HG03175 (cell line): Measurements from ENCODE around the gene SLC15A3.

Experiments
- ATAC-seq: cut with Tn5 transposase; IDR thresholded peaks from one replicate; pipeline ENCODE4 v1.9.1; 2021; ENCODE audit warnings: mild to moderate bottlenecking, moderate library complexity; ENCODE audit not compliant: unreplicated experiment

Gene SLC15A3

GRCh38 chr11:60951904-60952741 is at the start of gene SLC15A3:
TSS of gene SLC15A3 (minus strand) at chr11:60952176. CDS start at chr11:60951551, 625 bp downstream.
- ATAC-seq, result peak; percentile 83

DNA sequence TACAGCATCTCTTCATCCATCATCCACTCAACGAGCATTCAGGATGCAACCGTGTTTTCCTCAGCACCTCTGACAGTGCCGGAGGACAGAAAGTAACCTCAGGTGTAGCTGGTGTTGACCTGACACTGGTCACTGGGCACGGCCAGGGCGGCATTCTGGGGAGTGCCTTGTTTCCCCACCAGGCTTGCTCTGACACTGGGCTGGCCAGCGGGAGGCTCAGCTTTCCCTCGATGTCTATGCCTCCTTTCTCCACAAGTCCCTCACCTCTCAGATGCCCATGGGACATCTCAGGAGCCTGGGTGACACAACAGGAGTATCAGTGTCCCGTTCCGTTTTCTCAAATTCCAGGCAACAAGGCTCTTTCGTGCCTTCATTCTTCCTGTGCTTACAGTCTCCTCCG is 48.5 kb upstream of the SLC15A3 start:
- no peak for ATAC-seq

DNA sequence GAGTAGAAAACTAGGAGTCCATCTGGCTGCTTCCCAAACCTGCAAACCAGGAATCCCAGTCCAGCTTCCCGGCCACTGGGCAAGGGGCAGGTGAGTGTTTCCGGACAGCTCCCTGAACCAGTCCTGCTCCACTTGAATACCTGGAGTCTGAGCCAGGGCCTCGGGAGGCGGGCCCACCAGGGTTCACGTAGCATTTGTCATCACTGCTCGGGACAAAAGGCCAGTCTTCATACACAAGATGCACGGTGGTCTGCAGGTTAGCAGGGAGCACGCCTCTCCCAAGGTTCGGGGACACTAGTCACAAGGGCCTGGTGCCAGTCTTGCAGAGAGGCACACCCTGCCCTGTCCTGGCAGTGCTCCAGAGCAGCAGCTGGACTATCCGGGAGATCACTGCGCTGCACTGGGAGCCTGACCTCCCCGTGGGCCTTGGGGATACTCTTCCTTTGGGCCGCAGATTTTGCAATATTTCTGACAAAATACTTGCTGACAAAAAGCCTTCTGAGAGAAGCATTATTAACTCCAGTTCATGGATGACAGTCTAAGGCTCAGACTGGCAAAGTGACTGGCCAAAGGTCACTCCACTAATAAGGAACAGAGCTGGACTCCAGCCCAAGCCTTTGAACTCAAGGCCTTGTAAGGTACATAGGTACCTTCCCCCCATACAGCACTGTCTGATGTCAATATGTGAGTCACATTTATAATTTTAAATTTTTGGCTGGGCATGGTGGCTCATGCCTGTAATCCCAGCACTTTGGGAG is 44.6 kb upstream of the SLC15A3 start:
- ATAC-seq, result no peak

DNA sequence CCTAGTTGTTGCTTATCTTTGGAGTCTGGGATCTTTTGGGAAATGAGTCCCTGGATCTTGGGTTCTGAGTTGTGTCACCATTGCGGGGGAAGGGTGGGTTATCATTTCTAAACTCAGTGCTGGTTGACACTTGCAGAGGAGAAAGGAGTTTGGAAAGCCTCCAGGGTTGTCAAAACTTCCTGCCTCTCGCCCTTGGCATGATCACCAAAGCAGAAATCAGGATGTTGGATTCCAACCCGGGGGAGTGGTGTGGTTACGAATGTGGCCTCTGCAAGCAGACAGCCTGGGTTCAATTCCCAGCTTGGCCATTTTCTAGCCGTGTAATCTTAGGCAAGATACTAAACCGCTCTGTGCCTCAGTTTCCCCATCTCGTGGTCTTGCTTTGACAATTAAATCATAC is 43.8 kb upstream of the SLC15A3 start:
- ATAC-seq, result no peak

GRCh38 chr11:60994541-60995080 is 42.6 kb upstream of the SLC15A3 start:
- no peak for ATAC-seq

GRCh38 chr11:60993615-60994014 is 41.6 kb upstream of the SLC15A3 start:
- no peak for ATAC-seq

DNA sequence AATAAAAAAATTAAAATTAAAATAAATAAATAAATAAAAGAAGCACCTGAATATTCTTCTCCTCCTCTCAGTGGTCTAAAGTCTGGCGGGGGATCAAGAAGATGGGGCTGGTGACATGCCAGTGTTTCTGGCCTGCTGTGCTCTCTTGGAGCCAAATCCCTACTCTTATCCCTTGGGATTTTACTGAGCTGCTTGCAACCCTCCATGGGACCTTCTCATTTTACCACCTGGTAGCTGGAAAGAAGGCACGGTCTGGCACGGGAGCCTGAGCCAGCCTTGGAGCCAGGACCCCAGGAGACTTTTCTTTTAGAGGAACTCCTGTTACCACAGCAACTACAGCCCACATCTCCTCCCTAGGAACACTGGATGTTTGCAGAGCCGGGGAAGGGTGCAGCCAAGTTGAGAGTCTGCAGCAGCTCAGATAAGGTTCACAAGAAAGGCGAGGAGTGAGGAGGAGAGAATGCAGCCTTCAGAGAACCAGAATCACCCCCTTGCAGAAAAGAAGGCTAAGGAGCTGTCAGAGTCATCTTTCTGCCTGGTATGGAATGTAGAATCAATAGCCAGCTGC is 41.0 kb upstream of the SLC15A3 start:
- no peak for ATAC-seq

GRCh38 chr11:60991457-60991856 is 39.5 kb upstream of the SLC15A3 start:
- ATAC-seq, result no peak

DNA sequence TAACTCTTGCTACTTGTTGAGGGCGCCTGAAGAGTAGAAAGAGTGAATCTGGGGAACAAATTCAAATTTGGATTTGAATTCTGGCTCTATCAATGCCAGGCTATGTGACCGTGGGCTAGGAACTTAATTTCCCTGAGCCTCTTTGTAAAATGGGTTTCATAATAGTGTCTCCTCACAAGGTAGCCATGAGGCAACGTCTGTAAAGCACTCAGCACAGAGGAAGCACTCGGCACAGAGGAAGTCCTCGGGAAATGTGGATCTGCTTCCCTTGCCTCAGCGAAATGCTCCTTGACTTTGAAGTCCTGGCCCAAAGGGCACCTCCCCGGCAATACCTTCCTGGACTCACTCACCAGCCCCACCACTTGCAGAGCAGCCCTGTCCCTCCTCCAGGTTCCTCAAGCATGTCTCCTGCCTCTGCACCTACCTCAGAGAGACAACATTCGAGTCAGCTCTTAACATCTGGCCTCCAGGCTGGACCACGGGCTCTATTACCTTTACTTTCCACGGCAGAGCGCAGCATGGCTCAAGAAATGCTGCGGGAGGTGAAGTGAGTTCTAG is 37.2 kb upstream of the SLC15A3 start:
- no peak for ATAC-seq

- ATAC-seq, result no peak
Measured at GRCh38 chr11:60988658-60989057, 36.7 kb upstream of the SLC15A3 start.

- ATAC-seq, result no peak
Measured at GRCh38 chr11:60987577-60988277, 35.8 kb upstream of the SLC15A3 start.

DNA sequence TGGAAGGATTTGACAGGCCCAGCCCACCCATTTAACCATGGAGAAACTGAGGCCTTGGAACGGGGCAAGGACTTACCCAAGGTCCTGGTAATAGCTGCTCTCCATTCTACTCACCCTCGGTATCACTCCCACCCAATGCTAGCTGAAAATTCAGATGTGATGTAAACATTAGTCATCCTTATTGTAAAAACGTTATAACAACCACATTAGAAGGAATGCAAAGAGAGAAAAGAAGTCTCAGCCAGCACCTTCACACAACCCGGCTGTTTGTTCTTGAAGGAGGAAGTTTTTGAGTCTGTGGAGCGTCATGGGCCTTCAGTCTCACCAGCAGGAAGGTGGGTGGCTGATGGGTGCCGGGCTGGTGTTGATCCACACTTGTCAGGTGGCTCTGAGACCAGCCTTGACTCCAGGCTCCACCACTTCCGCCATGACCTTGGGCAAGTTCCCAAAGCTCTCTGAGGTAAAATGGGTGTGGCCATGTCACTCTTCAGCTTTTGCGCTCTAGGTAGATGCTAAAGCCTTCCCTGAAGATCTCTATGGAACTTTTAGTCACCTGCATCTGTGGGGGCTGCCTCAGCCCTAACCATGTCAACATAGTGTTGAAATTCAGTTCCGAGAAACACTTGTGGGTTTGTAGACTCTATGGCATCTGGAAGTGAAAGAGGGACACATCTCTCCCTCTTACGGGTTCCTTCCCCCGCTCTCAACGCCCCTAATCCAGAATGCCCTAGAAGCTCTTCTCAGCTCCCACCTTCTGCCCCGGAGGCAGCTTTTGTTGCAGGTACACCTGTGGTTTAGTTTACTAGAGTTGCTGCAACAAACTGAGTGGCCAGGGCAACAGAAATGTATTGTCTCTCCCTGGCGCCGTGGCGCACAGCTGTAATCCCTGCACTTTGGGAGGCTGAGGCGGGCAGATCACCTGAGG is 34.3 kb upstream of the SLC15A3 start:
- ATAC-seq, result no peak

GRCh38 chr11:60985501-60985900 is 33.5 kb upstream of the SLC15A3 start:
- no peak for ATAC-seq

- no peak for ATAC-seq
Measured at GRCh38 chr11:60984636-60985035, 32.7 kb upstream of the SLC15A3 start.

DNA sequence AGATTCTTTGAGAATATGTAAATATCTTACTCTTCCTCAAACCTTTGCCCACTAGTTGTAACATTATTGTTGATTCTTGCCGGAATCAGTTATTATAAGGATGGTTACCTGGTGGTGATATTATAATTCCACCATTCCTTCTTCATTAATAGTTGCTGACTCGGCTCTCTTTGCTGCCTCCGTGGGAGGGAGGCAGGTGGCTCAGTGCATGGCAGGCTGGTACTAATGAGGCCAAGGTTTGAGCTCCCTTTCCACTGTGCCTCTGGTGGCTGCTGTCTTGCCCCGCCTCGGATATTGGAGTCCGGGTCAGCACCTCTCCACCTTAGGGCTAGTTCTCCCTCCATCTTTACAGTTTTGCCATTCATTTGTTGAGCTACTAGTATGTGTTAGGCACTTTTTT is 32.2 kb upstream of the SLC15A3 start:
- no peak for ATAC-seq

DNA sequence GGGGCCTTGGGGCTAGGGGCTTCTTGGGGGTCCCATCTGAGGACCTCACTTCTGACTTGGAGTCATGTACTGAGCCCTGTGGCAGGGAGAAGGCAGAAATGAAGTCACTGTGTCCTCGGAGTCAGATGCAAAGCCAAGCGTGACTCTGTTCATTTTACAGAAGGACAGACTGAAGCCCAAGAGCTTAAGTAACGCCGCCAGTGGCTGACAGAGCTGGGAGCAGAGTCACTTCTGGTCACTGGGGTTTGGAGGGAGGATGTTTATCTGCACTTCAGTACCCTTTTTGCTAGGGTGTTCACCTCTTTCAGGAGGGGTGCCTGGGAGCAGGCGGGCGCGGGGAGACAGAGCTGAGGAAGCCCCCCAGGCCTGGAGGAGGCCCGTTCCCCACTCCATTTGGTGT is 30.2 kb upstream of the SLC15A3 start:
- ATAC-seq, result no peak

DNA sequence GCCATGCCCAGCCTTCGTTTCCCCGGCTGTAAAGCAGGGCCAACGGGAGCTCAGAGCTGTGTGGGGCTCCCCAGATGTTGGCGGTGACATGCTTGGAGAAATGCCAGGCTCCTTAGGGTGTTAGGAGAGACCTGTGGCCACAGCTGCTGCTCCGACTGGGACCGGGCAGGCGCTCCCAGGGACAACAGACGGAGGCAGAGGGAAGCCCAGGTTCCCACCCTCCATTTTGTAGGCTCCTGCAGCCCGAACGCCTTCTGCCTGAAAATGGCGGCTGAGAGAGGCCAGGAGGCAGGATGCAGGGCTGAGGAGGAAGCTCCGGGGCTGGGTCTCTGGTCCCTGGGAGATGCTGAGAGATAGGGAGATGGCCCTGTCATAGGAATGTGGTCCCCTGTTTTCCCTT is 29.5 kb upstream of the SLC15A3 start:
- no peak for ATAC-seq

DNA sequence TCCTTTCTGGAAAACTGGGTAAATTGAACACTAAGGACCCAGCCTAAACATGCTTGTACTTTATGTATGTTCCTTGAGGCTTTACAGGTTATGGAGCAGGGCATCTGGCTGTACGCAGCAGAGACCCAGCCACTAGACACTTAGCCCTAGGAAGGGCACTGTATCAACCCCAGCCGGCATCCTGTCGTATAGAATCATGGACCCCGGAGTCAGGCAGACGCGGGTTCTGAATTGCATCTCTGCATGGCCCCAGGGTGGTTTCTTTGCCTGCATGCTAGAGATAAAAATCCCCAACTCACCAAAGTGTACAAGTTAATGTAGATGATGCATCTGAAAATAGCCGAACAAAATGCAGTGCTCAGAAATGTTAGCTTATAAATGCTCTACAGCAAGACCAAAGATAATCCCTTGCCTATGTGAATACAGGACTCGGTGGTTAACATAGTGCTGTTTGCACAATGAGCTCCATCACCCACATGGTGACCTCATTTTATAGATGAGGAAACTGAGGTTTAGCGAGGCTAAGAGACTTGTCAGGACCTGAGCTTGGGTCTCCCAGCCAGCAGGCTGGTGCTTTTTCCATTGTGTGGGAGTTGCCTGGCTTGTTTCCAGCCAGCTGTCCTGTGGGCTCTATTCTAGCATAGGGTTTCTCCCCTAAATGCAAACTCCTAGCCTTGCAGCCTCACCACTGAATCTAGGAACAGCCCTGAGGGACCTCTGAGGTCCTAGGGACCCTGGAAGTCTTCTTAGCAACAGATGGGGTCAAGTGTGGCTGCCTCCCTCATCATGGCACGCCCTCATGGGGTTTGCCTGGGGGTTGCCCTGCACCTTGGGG is 26.8 kb upstream of the SLC15A3 start:
- no peak for ATAC-seq

- ATAC-seq, result no peak
Measured at GRCh38 chr11:60977836-60978235, 25.9 kb upstream of the SLC15A3 start.
